K562 (cell line): ENCODE results near the gene PRDX2. TPM values are rescaled to one million over a fixed set of nuclear protein-coding genes. Genes with fewer than 3 reads are reported as not detected.

ENCODE experiments used
- BRCA1 ChIP-seq, 2 experiments: fragments of 450-650 bp in 1 of 2; sonication (generic) in 1 of 2; formaldehyde crosslinking in 1 of 2; IDR thresholded peaks; 2 replicates each; pipeline versions ENCODE4 v1.5.0 to v1.6.1; 2017 to 2020; ENCODE audit warnings: mild to moderate bottlenecking in 1 of 2, missing genetic modification reagents in 1 of 2
- DDX20 ChIP-seq: fragments of 450-650 bp; IDR thresholded peaks from 2 replicates; pipeline ENCODE4 v1.6.1; 2016; ENCODE audit warnings: missing genetic modification characterization, low read depth, mild to moderate bottlenecking, missing compliant biosample characterization, moderate library complexity
- MED1 ChIP-seq: sonication (generic); formaldehyde crosslinking; IDR thresholded peaks from 2 replicates; pipeline ENCODE4 v1.8.1; 2023; ENCODE audit warnings: missing genetic modification reagents, borderline replicate concordance
- MEF2A ChIP-seq: IDR thresholded peaks from 2 replicates; pipeline ENCODE4 v1.6.1; 2011; ENCODE audit warnings: low read depth, mild to moderate bottlenecking, low read length, moderate library complexity; ENCODE audit not compliant: control insufficient read depth
- NCOA2 ChIP-seq, 2 experiments: fragments of 450-650 bp; IDR thresholded peaks; 2 replicates each; pipeline ENCODE4 v1.6.1; 2018; ENCODE audit warnings: mild to moderate bottlenecking in 2 of 2, moderate library complexity in 1 of 2; ENCODE audit not compliant: partially characterized antibody in 2 of 2
- NR2C2 ChIP-seq, 2 experiments: fragments of 200-800 bp in 1 of 2; sonication (Bioruptor generic) in 1 of 2; sonication (generic) in 1 of 2; formaldehyde crosslinking in 1 of 2; IDR thresholded peaks; 2 replicates each; pipeline versions ENCODE4 v1.6.1 to v1.8.0; 2016 to 2022; ENCODE audit warnings: mild to moderate bottlenecking in 1 of 2, missing compliant biosample characterization in 1 of 2, missing genetic modification characterization in 1 of 2, missing genetic modification reagents in 1 of 2
- PML ChIP-seq: IDR thresholded peaks from 2 replicates; pipeline ENCODE4 v1.6.1; 2012; ENCODE audit warnings: low read length, inconsistent platforms
- POLR2A ChIP-seq: fragments of 450-650 bp; conservative IDR thresholded peaks from 2 replicates; pipeline ENCODE4 v1.6.1; 2016
- SMAD4 ChIP-seq: fragments of 250-450 bp; sonication (Bioruptor Pico); conservative IDR thresholded peaks from 2 replicates; pipeline ENCODE4 v1.8.0; 2021; ENCODE audit warnings: inconsistent platforms, mild to moderate bottlenecking, moderate library complexity
- SNRNP70 ChIP-seq: fragments of 200-400 bp; formaldehyde crosslinking; optimal IDR thresholded peaks from 2 replicates; pipeline ENCODE3; 2017; ENCODE audit warnings: low read depth, low read length
- STAT5A ChIP-seq: IDR thresholded peaks from 2 replicates; pipeline ENCODE4 v1.6.1; 2012; ENCODE audit warnings: low read length, inconsistent platforms, borderline replicate concordance
- TAF15 ChIP-seq: fragments of 200-400 bp; formaldehyde crosslinking; IDR thresholded peaks from 2 replicates; pipeline ENCODE4 v1.6.1; 2017; ENCODE audit warnings: mild to moderate bottlenecking, low read depth, low read length, moderate library complexity
- TEAD4 ChIP-seq, 2 experiments: sonication (generic) in 1 of 2; formaldehyde crosslinking in 1 of 2; IDR thresholded peaks; 2 replicates each; pipeline versions ENCODE4 v1.6.1 to v1.8.0; 2012 to 2022; ENCODE audit warnings: borderline replicate concordance in 1 of 2, inconsistent platforms in 1 of 2, low read length in 1 of 2, mild to moderate bottlenecking in 1 of 2, missing genetic modification reagents in 1 of 2
- ZC3H8 ChIP-seq: fragments of 450-650 bp; IDR thresholded peaks from 2 replicates; pipeline ENCODE4 v1.6.1; 2017
- ZEB2 ChIP-seq: fragments of 450-650 bp; IDR thresholded peaks from 2 replicates; pipeline ENCODE4 v1.6.1; 2016
- ZNF239 ChIP-seq: fragments of 250-450 bp; sonication (Bioruptor Pico); IDR thresholded peaks from 2 replicates; pipeline ENCODE4 v1.4.0; 2020; ENCODE audit warnings: mild to moderate bottlenecking
- ZNF316 ChIP-seq: fragments of 450-650 bp; IDR thresholded peaks from 2 replicates; pipeline ENCODE4 v1.6.1; 2016
- ZNF696 ChIP-seq: fragments of 250-450 bp; sonication (Bioruptor Pico); conservative IDR thresholded peaks from 2 replicates; pipeline ENCODE4 v1.4.0; 2020; ENCODE audit warnings: mild to moderate bottlenecking, moderate library complexity
- polyA plus RNA-seq, 8 experiments: library from polyadenylated mRNA; depleted of rRNA in 4 of 8; stranded (reverse) in 5 of 8; unstranded in 3 of 8; fragments of >200 nt; fragmentation: Nextera tagmentation in 2 of 8; fragmentation: Illumina TruSeq in 1 of 8; extraction: Ambion mirVana in 2 of 8; extraction: Trizol in 1 of 8; gene quantifications; 2 replicates each; pipeline versions ENCODE4 v1.2.1 to v1.2.3, GENCODE V29; 2011 to 2014; ENCODE audit warnings: inconsistent platforms in 1 of 8, missing spikeins in 1 of 8
- total RNA-seq, 7 experiments: library from RNA; depleted of rRNA in 6 of 7; stranded (reverse); fragments of >200 nt in 6 of 7; fragmentation: Illumina TruSeq in 2 of 7; extraction: Trizol in 2 of 7; gene quantifications; 2 replicates each; pipeline versions ENCODE4 v1.2.1 to v1.2.3, GENCODE V29; 2011 to 2021; ENCODE audit warnings: low replicate concordance in 1 of 7
- TF ChIP-seq, protein P1 (sequence below), 2 experiments: fragments of 450-650 bp; IDR thresholded peaks; 2 replicates each; pipeline ENCODE4 v1.6.1; 2018; ENCODE audit warnings: mild to moderate bottlenecking in 2 of 2, low read depth in 1 of 2; ENCODE audit not compliant: partially characterized antibody in 2 of 2
- TF ChIP-seq, protein P2 (sequence below): fragments of 250-450 bp; sonication (Bioruptor Pico); IDR thresholded peaks from 2 replicates; pipeline ENCODE4 v1.8.0; 2022; ENCODE audit warnings: moderate library complexity, mild to moderate bottlenecking, inconsistent platforms
- TF ChIP-seq, protein P3 (sequence below): fragments of 200-800 bp; sonication (Bioruptor generic); IDR thresholded peaks from 2 replicates; pipeline ENCODE4 v1.6.1; 2017; ENCODE audit warnings: missing genetic modification characterization, missing compliant biosample characterization
- TF ChIP-seq, protein P4 (sequence below): fragments of 450-650 bp; IDR thresholded peaks from 2 replicates; pipeline ENCODE4 v1.6.1; 2016

PRDX2 gene
- total and polyA plus RNA-seq, 9 of the 15 experiments (the other 6 are each of a cell fraction or from before 2014, with no cell fraction given) = 206 to 1,183 (median 415) TPM

DNA sequence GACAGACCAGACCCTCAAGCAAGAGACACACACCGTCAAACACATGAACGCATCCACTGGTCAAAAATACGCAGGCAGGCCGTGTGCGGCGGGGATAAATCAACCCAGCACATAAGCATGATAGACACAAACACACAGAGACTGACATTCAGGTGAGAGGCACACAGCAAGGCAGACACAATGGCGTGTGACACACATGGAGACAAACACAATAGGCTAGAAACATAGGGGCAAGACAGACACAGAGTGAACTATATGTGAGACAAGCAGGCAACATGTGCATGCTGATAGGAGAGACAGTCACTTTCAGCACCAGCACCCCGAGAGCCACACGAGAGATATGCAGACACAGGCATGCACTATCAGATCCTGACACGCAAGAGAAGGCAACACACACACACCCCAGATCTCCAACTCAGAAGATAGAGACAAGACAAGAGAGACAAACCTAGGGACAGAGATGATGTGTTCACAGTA is 17.2 kb downstream of the PRDX2 start (continued):
- TF ChIP-seq, protein P1, sequence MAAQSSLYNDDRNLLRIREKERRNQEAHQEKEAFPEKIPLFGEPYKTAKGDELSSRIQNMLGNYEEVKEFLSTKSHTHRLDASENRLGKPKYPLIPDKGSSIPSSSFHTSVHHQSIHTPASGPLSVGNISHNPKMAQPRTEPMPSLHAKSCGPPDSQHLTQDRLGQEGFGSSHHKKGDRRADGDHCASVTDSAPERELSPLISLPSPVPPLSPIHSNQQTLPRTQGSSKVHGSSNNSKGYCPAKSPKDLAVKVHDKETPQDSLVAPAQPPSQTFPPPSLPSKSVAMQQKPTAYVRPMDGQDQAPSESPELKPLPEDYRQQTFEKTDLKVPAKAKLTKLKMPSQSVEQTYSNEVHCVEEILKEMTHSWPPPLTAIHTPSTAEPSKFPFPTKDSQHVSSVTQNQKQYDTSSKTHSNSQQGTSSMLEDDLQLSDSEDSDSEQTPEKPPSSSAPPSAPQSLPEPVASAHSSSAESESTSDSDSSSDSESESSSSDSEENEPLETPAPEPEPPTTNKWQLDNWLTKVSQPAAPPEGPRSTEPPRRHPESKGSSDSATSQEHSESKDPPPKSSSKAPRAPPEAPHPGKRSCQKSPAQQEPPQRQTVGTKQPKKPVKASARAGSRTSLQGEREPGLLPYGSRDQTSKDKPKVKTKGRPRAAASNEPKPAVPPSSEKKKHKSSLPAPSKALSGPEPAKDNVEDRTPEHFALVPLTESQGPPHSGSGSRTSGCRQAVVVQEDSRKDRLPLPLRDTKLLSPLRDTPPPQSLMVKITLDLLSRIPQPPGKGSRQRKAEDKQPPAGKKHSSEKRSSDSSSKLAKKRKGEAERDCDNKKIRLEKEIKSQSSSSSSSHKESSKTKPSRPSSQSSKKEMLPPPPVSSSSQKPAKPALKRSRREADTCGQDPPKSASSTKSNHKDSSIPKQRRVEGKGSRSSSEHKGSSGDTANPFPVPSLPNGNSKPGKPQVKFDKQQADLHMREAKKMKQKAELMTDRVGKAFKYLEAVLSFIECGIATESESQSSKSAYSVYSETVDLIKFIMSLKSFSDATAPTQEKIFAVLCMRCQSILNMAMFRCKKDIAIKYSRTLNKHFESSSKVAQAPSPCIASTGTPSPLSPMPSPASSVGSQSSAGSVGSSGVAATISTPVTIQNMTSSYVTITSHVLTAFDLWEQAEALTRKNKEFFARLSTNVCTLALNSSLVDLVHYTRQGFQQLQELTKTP (IDR thresholded peaks at IDR 0.05; ENCODE audit: low read depth in 1 of 2, partially characterized antibody in 2 of 2) = peak in 1 of 2 experiments; percentile 67
- TF ChIP-seq ZNF239 (no peak; the same call in 1 of the 2 replicates), MEF2A (no peak), POLR2A (0 out of 2 replicates have a peak, but pooled peaks have one; percentile 30), TAF15 (no peak), NCOA2 (IDR thresholded peaks at IDR 0.05; ENCODE audit: partially characterized antibody in 2 of 2) (no peak), STAT5A (peak; percentile 85), SMAD4 (CRISPR knock-in tag) (peak; percentile 96), TEAD4 (IDR thresholded peaks at IDR 0.05; ENCODE audit: low read length) (peak; percentile 98), TEAD4 (CRISPR knock-in tag; IDR thresholded peaks at IDR 0.05; ENCODE audit: borderline replicate concordance) (no peak), PML (peak; percentile 92), DDX20 (tag) (no peak), ZNF316 (no peak), ZC3H8 (no peak), ZNF696 (CRISPR knock-in tag) (no peak), MED1 (no peak), ZEB2 (peak; percentile 62; the same call in 1 of the 2 replicates), BRCA1 (IDR thresholded peaks at IDR 0.05) (no peak), BRCA1 (CRISPR knock-in tag; IDR thresholded peaks at IDR 0.05) (no peak), SNRNP70 (no peak), NR2C2 (CRISPR knock-in tag; IDR thresholded peaks at IDR 0.05) (no peak), NR2C2 (tag; IDR thresholded peaks at IDR 0.05) (peak; percentile 54)
- TF ChIP-seq, protein P2, sequence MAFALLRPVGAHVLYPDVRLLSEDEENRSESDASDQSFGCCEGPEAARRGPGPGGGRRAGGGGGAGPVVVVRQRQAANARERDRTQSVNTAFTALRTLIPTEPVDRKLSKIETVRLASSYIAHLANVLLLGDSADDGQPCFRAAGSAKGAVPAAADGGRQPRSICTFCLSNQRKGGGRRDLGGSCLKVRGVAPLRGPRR (CRISPR knock-in tag) = no peak
- TF ChIP-seq, protein P3, sequence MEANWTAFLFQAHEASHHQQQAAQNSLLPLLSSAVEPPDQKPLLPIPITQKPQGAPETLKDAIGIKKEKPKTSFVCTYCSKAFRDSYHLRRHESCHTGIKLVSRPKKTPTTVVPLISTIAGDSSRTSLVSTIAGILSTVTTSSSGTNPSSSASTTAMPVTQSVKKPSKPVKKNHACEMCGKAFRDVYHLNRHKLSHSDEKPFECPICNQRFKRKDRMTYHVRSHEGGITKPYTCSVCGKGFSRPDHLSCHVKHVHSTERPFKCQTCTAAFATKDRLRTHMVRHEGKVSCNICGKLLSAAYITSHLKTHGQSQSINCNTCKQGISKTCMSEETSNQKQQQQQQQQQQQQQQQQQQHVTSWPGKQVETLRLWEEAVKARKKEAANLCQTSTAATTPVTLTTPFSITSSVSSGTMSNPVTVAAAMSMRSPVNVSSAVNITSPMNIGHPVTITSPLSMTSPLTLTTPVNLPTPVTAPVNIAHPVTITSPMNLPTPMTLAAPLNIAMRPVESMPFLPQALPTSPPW (CRISPR knock-in tag) = peak; percentile 44; the same call in 1 of the 2 replicates
- TF ChIP-seq, protein P4, sequence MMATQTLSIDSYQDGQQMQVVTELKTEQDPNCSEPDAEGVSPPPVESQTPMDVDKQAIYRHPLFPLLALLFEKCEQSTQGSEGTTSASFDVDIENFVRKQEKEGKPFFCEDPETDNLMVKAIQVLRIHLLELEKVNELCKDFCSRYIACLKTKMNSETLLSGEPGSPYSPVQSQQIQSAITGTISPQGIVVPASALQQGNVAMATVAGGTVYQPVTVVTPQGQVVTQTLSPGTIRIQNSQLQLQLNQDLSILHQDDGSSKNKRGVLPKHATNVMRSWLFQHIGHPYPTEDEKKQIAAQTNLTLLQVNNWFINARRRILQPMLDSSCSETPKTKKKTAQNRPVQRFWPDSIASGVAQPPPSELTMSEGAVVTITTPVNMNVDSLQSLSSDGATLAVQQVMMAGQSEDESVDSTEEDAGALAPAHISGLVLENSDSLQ = peak; percentile 84
